Neural cell (in vitro differentiated cells): ENCODE results near the gene CERKL. TPM values are rescaled to one million over a fixed set of nuclear protein-coding genes. Genes with fewer than 3 reads are reported as not detected.

Source experiments
- H2AFZ ChIP-seq: fragments of 200-600, 300-800 bp; sonication (generic), shearing (Covaris generic); 2 replicates; pipeline ENCODE4 v1.6.0; 2014; ENCODE audit warnings: low read depth, mild to moderate bottlenecking, antibody characterized with exemption, low read length, moderate library complexity
- H3F3A ChIP-seq: fragments of 200-600 bp; shearing (Covaris generic); 2 replicates; pipeline ENCODE4 v1.6.1; 2016; ENCODE audit warnings: mild to moderate bottlenecking, moderate library complexity, mixed read lengths, antibody characterized with exemption, low read length; ENCODE audit not compliant: insufficient read depth, poor library complexity, severe bottlenecking
- H3K27ac ChIP-seq: fragments of 200-600, 300-800 bp; sonication (generic), shearing (Covaris generic); 2 replicates; pipeline ENCODE4 v1.5.1; 2014; ENCODE audit warnings: mild to moderate bottlenecking, low read length, moderate library complexity
- H3K27me3 ChIP-seq: fragments of 300-800, 200-600 bp; sonication (generic), shearing (Covaris generic); 2 replicates; pipeline ENCODE4 v1.6.0; 2014; ENCODE audit warnings: mild to moderate bottlenecking, low read depth, low read length, moderate library complexity; ENCODE audit not compliant: insufficient read depth
- H3K36me3 ChIP-seq: fragments of 300-800, 200-600 bp; sonication (generic), shearing (Covaris generic); 2 replicates; pipeline ENCODE4 v1.5.1; 2014; ENCODE audit warnings: mild to moderate bottlenecking, antibody characterized with exemption, low read length, moderate library complexity; ENCODE audit not compliant: insufficient read depth
- H3K4me2 ChIP-seq: fragments of 300-800, 200-600 bp; sonication (generic), shearing (Covaris generic); 2 replicates; pipeline ENCODE4 v1.6.0; 2014; ENCODE audit warnings: mild to moderate bottlenecking, low read length
- H3K4me3 ChIP-seq: fragments of 300-800, 200-600 bp; sonication (generic), shearing (Covaris generic); 2 replicates; pipeline ENCODE4 v1.5.1; 2014; ENCODE audit warnings: mild to moderate bottlenecking, low read length, moderate library complexity
- H3K79me2 ChIP-seq: fragments of 200-600 bp; shearing (Covaris generic); replicated peaks from 2 replicates; pipeline ENCODE4 v1.6.0; 2014; ENCODE audit warnings: mild to moderate bottlenecking, low read length, moderate library complexity; ENCODE audit not compliant: insufficient read depth
- H3K9ac ChIP-seq: fragments of 300-800, 200-600 bp; sonication (generic), shearing (Covaris generic); 2 replicates; pipeline ENCODE4 v1.6.1; 2016; ENCODE audit warnings: mild to moderate bottlenecking, low read length, mixed read lengths
- H3K9me2 ChIP-seq: fragments of 200-600 bp; shearing (Covaris generic); 2 replicates; pipeline ENCODE4 v1.6.1; 2016; ENCODE audit warnings: mild to moderate bottlenecking, low read length, mixed read lengths; ENCODE audit not compliant: insufficient read depth
- H3K9me3 ChIP-seq: fragments of 200-600, 300-800 bp; sonication (generic), shearing (Covaris generic); 2 replicates; pipeline ENCODE4 v1.6.1; 2016; ENCODE audit warnings: mild to moderate bottlenecking, mixed run types, low read length, moderate library complexity, mixed read lengths
- H4K20me1 ChIP-seq: fragments of 200-600 bp; shearing (Covaris generic); 2 replicates; pipeline ENCODE4 v1.6.1; 2016; ENCODE audit warnings: mild to moderate bottlenecking, mixed run types; ENCODE audit not compliant: insufficient read depth
- EP300 ChIP-seq: fragments of 450-650 bp; conservative IDR thresholded peaks from 2 replicates; pipeline ENCODE4 v1.6.1; 2014; ENCODE audit warnings: antibody characterized with exemption, mild to moderate bottlenecking, moderate library complexity; ENCODE audit not compliant: poor library complexity, severe bottlenecking
- EZH2 ChIP-seq: fragments of 200-600, 300-800 bp; shearing (Covaris generic), sonication (generic); IDR thresholded peaks from 2 replicates; pipeline ENCODE4 v1.6.1; 2014; ENCODE audit warnings: antibody characterized with exemption, low read length, borderline replicate concordance, mild to moderate bottlenecking; ENCODE audit not compliant: insufficient read depth, poor library complexity, severe bottlenecking
- MXI1 ChIP-seq: fragments of 450-650 bp; conservative IDR thresholded peaks from 2 replicates; pipeline ENCODE4 v1.6.1; 2014; ENCODE audit warnings: antibody characterized with exemption, mild to moderate bottlenecking; ENCODE audit not compliant: poor library complexity, severe bottlenecking
- POLR2AphosphoS5 ChIP-seq: IDR thresholded peaks from 2 replicates; pipeline ENCODE4 v1.6.1; 2012
- RAD21 ChIP-seq: fragments of 450-650 bp; conservative IDR thresholded peaks from 2 replicates; pipeline ENCODE4 v1.6.1; 2014; ENCODE audit warnings: antibody characterized with exemption, mild to moderate bottlenecking, moderate library complexity
- SMC3 ChIP-seq: fragments of 450-650 bp; conservative IDR thresholded peaks from 2 replicates; pipeline ENCODE4 v1.6.1; 2014; ENCODE audit warnings: antibody characterized with exemption, mild to moderate bottlenecking, moderate library complexity; ENCODE audit not compliant: poor library complexity
- TAF1 ChIP-seq: IDR thresholded peaks from 2 replicates; pipeline ENCODE4 v1.6.1; 2012; ENCODE audit warnings: low read depth
- polyA plus RNA-seq: library from polyadenylated mRNA; depleted of rRNA; stranded (reverse); fragments of >200 nt; gene quantifications from 2 replicates; pipeline ENCODE4 v1.2.3, GENCODE V29; 2014
- TF ChIP-seq, protein P1 (sequence below): fragments of 450-650 bp; IDR thresholded peaks from 2 replicates; pipeline ENCODE4 v1.5.1; 2014; ENCODE audit warnings: antibody characterized with exemption, mild to moderate bottlenecking, moderate library complexity; ENCODE audit not compliant: poor library complexity, severe bottlenecking
- TF ChIP-seq, protein P2 (sequence below): IDR thresholded peaks from 2 replicates; pipeline ENCODE4 v1.6.1; 2012; ENCODE audit warnings: borderline replicate concordance

CERKL gene
- polyA plus RNA-seq, 1 donor from 2014 or later = not detected

DNA sequence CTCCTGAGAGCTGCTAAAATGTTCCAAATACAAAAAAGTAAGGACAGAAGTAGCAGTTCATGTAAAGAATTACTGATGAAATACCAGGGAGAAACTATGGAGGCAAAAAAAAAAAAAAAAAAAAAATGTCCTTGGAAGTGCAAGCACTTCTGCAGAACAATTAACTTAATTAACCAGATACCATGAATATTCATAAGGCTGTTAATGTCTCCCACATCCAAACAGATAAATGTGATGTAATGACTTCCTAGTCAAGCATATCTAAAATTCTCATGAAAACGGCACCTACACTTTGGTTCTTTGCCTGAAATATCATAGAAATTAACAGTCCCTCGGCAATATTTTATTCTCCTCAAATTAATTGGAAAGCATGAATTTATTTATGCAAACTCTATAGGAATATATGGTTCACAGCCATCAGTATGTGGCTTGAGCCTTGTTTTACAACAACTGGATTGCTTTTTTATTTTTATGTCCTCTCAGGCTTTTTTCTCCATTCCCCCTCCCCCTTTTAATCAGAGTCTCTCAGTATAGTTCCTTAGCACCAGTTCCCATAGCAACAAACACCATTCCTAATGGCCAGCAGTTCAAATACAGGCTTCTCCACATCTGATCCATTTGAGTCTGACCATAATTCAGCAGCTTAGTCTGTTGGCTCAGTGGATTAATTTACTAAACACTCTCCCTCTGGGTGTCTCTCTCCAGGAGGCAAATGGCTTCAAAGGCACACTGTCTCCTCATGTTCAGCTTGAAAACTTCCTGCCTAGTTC, 102.7 kb downstream of the CERKL start:
- peak overlapping the region; percentile 45 for H3K27ac ChIP-seq
- no peaks in the 10 kb centered on the region for H3K79me2 ChIP-seq
- H2AFZ ChIP-seq = no peak overlapping the region
- H3K36me3 ChIP-seq = no peaks in the 10 kb centered on the region
- no peaks in the 10 kb centered on the region for H3K9me3 ChIP-seq
- no peaks in the 10 kb centered on the region for H4K20me1 ChIP-seq
- no peaks in the 10 kb centered on the region for H3K9me2 ChIP-seq
- no peak overlapping the region for H3K4me2 ChIP-seq
- no peaks in the 10 kb centered on the region for H3K27me3 ChIP-seq
- TF ChIP-seq, protein P1, sequence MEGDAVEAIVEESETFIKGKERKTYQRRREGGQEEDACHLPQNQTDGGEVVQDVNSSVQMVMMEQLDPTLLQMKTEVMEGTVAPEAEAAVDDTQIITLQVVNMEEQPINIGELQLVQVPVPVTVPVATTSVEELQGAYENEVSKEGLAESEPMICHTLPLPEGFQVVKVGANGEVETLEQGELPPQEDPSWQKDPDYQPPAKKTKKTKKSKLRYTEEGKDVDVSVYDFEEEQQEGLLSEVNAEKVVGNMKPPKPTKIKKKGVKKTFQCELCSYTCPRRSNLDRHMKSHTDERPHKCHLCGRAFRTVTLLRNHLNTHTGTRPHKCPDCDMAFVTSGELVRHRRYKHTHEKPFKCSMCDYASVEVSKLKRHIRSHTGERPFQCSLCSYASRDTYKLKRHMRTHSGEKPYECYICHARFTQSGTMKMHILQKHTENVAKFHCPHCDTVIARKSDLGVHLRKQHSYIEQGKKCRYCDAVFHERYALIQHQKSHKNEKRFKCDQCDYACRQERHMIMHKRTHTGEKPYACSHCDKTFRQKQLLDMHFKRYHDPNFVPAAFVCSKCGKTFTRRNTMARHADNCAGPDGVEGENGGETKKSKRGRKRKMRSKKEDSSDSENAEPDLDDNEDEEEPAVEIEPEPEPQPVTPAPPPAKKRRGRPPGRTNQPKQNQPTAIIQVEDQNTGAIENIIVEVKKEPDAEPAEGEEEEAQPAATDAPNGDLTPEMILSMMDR = no peak
- H3K4me3 ChIP-seq = no peak overlapping the region
- no peak overlapping the region for H3K9ac ChIP-seq
- no peaks in the 10 kb centered on the region for H3F3A ChIP-seq

DNA sequence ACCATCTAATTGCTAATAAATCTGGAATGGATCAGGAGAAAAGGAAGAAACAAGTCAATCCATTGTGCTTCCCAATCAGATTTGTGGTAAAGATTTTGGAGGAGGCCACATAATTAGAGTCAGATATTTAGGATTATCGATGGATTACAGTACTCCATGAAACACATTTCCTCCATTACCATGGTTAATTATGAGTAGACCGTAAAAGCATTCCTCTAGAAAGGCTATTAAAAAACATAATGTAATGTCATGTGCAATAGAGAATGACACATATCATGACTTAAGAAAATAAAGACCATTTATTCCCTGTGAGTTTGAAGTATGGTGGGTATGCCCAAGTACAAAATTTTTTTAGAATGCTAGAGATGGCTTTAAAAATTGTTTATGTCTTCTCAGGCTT, 103.7 kb downstream of the CERKL start:
- no peak overlapping the region for H3K4me3 ChIP-seq
- H3F3A ChIP-seq = no peaks in the 10 kb centered on the region
- H3K27me3 ChIP-seq = no peaks in the 10 kb centered on the region
- H3K9me3 ChIP-seq = no peaks in the 10 kb centered on the region
- H3K79me2 ChIP-seq = no peaks in the 10 kb centered on the region
- no peak overlapping the region for H3K9ac ChIP-seq
- no peaks in the 10 kb centered on the region for H3K9me2 ChIP-seq
- no peak overlapping the region for H3K27ac ChIP-seq
- no peaks in the 10 kb centered on the region for H3K36me3 ChIP-seq
- no peaks in the 10 kb centered on the region for H4K20me1 ChIP-seq
- H2AFZ ChIP-seq = no peak overlapping the region
- no peak overlapping the region for H3K4me2 ChIP-seq
- TF ChIP-seq TAF1 (no peak), EZH2 (no peak), MXI1 (no peak), EP300 (no peak), SMC3 (no peak), RAD21 (no peak), POLR2AphosphoS5 (no peak)
- TF ChIP-seq, protein P2, sequence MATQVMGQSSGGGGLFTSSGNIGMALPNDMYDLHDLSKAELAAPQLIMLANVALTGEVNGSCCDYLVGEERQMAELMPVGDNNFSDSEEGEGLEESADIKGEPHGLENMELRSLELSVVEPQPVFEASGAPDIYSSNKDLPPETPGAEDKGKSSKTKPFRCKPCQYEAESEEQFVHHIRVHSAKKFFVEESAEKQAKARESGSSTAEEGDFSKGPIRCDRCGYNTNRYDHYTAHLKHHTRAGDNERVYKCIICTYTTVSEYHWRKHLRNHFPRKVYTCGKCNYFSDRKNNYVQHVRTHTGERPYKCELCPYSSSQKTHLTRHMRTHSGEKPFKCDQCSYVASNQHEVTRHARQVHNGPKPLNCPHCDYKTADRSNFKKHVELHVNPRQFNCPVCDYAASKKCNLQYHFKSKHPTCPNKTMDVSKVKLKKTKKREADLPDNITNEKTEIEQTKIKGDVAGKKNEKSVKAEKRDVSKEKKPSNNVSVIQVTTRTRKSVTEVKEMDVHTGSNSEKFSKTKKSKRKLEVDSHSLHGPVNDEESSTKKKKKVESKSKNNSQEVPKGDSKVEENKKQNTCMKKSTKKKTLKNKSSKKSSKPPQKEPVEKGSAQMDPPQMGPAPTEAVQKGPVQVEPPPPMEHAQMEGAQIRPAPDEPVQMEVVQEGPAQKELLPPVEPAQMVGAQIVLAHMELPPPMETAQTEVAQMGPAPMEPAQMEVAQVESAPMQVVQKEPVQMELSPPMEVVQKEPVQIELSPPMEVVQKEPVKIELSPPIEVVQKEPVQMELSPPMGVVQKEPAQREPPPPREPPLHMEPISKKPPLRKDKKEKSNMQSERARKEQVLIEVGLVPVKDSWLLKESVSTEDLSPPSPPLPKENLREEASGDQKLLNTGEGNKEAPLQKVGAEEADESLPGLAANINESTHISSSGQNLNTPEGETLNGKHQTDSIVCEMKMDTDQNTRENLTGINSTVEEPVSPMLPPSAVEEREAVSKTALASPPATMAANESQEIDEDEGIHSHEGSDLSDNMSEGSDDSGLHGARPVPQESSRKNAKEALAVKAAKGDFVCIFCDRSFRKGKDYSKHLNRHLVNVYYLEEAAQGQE = no peak
- TF ChIP-seq, protein P1 = no peak
